G401.6 (cell line): Measurements from ENCODE around the gene CCDC18.

ENCODE experiments used
- FAIRE-seq: peaks from 2 replicates; lab custom pipeline; 2012; peaks lifted over from hg19 to GRCh38; lab: Jason Lieb, UNC

Gene CCDC18

DNA sequence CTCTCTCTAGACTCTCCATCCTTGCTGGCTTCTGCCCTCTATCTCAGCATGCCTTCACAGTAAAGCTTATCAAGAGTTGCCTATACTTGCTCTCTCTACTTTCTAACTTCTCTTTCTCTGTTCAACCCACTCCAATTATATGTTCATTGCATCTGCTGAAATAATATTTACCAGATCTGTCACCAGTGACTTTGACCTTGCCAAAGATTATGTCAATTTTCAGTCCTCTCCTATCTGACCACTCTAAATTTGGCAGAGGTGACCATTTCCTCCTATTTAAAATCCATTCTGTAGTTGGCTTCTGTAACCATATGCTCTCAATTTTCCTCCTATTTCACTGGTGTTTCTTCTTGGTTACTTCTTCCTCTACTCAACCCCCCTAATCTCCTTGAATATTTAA lies 126.4 kb downstream of the CCDC18 start:
- FAIRE-seq = no peak

DNA sequence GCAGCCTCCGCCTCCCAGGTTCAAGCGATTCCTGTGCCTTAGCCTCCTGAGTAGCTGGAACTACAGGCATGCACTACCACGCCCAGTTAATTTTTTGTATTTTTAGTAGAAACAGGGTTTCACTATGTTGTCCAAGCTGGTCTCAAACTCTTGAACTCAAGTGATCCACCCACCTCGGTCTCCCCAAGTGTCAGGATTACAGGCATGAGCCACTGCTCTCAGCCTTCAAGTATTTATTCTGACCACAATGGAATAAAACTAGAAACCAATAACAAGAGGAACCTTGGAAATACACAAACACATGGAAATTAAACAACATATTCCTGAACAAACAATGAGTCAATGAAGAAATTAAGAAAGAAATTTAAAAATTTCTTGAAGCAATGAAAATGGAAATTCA lies 132.5 kb downstream of the CCDC18 start:
- peak; percentile 39 for FAIRE-seq

DNA sequence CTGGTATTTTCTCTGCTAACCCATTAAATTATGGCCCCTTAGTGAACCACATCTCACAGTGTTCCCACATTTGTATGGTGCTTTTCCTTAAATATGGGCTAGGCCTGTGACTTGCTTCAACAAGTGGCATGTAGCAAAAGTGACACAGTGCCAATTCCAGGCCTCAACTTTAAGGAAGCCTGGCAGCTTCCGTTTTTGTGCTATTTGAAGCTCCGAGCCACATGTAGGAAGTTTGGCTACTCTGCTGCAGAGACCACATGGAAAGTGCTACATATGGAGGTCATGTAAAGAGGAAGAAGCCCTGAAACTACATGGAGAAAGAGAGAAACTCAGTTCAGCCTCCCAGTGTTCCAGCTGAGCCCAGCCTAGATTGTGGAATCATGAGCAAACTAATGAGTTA lies 136.7 kb downstream of the CCDC18 start:
- FAIRE-seq = no peak

DNA sequence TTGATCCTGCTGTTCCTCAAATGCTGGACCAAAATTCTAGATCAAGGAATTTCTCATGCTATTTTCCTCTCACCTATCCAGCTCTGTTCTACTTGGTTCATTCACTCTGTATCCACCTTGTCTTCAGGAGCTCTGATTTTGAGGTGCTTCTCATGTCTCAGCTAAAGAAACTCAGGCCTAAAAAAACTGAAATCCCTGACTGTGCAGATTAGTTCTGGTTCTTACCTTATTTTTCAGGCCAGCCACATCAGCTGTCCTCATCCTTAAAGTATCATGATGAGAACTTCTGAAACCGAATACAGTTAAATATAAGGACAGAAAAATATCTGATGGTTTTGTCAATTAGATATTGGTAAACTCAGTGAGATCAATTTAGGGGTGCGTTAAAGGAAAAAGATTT lies 137.4 kb downstream of the CCDC18 start:
- no peak for FAIRE-seq

DNA sequence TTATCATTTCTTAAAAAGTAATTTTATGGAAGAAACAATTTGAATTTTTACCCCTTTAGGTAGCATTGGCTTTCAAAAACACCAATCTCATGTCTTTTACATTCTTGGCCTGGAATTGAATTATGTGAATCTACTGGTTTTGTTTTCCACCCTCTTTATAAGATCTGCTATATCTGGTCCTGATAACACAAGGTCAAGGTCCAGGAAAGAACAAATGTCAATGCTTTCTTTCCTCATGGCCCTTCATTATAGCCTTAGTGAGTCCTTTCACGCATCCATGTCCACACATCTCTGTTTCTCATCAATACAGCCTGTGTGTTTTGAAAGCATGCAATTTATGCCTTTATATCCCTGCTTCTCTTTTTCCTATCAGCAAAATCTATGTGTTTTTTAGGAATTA lies 141.2 kb downstream of the CCDC18 start:
- no peak for FAIRE-seq

DNA sequence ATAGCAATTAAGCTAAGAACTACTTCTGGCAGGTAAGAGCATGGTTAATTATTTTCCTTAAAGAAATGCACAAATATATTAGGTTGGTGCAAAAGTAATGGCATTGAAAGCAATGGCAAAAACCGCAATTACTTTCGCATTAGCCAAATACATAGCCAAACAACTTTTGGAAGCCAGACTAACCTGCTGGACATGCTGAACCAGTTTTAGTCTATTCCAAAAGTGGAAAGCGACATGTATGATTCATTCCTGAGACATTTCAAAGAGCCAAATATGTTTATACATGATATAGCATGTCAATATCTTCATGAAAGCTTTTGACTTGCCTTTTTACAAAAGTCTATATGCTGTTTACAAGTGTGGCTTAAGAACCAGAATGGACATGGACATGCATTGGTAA lies 141.8 kb downstream of the CCDC18 start:
- no peak for FAIRE-seq

DNA sequence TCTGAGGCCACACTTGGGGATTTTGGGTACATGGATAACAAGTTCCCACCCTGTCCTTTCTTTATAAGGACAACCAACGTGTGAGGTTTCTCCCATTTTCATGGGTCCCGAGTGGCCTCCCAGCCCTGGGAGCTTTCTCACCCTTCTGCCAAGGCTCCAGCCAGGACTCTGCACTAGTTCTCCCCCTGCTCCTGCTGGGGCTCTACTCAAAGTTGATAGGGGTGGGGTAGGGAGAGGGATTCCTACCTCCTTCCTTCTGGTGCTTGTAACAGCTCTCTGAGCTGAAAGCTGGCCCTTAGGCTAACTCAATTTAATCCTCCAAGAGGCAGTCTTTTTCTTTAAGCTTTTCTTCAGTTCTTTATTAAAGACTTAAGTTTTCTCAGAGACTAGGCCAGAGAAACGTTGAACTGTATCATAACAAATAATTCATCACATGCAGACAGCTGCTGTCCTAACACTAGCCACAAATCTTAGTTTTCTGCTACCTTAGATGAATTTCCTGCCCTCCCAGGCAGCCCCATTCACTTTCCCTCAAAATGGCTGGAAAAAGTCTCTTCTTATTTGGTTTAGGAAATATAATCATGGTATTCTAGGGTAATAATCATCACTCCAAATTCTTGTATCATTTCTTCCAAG lies 142.8 kb downstream of the CCDC18 start:
- FAIRE-seq = no peak

DNA sequence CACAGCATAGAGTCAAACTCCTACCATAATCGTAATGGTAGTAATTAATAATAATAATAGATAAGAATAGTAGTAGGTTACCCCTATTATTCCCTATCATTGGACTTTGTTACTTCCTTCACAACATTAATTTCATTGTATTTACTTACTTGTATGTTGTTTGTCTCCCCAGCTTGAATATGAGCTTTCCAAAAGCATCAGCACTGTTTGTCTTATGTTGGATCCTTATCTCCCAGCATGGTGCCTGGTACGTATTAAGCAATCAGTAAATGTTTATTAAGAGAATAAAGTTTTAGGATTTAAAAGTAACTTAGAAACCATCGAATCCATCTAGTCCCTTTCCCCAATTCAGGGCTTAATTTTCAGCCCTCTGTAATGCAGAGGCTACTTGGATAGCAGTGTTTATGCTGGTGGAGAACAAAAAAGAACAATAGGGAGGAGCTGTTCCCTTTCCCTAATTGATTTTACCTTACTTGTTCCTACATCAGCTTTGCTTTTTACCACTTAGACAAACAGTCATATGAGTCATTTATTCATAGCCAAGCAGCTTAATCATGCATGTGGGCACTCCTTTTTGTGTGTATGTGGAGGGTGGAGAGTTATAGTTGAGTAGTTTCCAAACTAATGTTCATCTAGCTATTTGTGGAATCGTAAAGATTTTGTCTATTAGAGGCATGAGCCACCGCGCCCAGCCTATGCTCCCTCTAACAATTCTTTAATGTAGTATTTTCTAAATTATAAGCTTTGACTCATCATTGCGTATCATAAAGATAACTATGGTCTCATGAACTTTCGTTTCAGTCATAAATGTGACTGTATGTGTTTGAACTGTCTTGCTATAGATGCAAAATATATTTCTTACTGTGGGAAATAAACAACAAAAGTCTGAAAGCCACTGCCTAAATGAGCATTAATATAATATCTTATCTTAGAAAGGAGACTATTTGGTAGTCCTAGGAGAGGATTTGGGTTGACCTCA lies 144.3 kb downstream of the CCDC18 start:
- FAIRE-seq = no peak
